HepG2 (cell line): ENCODE measurements around the gene CEBPE. TPM values are rescaled to one million over a fixed set of nuclear protein-coding genes. Genes with fewer than 3 reads are reported as not detected.

ENCODE experiments used
- ATAC-seq: fragments of 200-7000 bp; cut with Tn5 transposase; 3 replicates; pipeline ENCODE4 v1.9.1; 2020; ENCODE audit warnings: mild to moderate bottlenecking, moderate library complexity
- BruUV-seq: library from RNA; stranded (reverse); fragments of 400-500 nt; replicated peaks from 2 replicates; lab custom pipeline; 2021; lab: Mats Ljungman, UMichigan
- CTCF ChIA-PET: fragments of 300-600 bp; formaldehyde crosslinking; extraction: SDS; loops from one replicate; lab custom pipeline; 2021; ENCODE audit warnings: low total read pairs, inconsistent platforms, low intra/inter-chr PET ratio; lab: Yijun Ruan, JAX
- POLR2A ChIA-PET: fragments of 350-600 bp; sonication (Branson Sonifier 250); formaldehyde crosslinking; loops from one replicate; lab custom pipeline; 2020; ENCODE audit warnings: antibody characterized with exemption, inconsistent platforms; lab: Yijun Ruan, JAX
- DNase-seq: peaks from one replicate; pipeline ENCODE4 v3.0.0-alpha.2; 2015; ENCODE audit warnings: low spot score
- FAIRE-seq: peaks from 3 replicates; lab custom pipeline; 2011; peaks lifted over from hg19 to GRCh38; lab: Jason Lieb, UNC
- H2AFZ ChIP-seq: one replicate; pipeline ENCODE4 v1.6.1; 2011; ENCODE audit warnings: low read length, inconsistent platforms
- H3K27ac ChIP-seq: fragments of 300-600 bp; 3 replicates; pipeline ENCODE4 v1.8.0; 2011; ENCODE audit warnings: mixed run types, mild to moderate bottlenecking, mixed read lengths, low read length, inconsistent platforms; ENCODE audit not compliant: insufficient read depth; ENCODE audit errors: extremely low read length
- H3K27me3 ChIP-seq, 2 experiments: fragments of 200-600 bp in 1 of 2; 2 replicates in 1 of 2; 3 replicates in 1 of 2; pipeline versions ENCODE4 v1.6.0 to v1.8.0; 2011; ENCODE audit warnings: low read length in 2 of 2, mild to moderate bottlenecking in 2 of 2, moderate library complexity in 2 of 2, inconsistent platforms in 1 of 2; ENCODE audit not compliant: insufficient read depth in 2 of 2, control insufficient read depth in 1 of 2
- H3K36me3 ChIP-seq, 2 experiments: fragments of 200-600 bp in 1 of 2; replicated peaks in 1 of 2; 2 replicates in 1 of 2; 3 replicates in 1 of 2; pipeline versions ENCODE4 v1.5.1 to v1.8.0; 2011; ENCODE audit warnings: low read length in 2 of 2, inconsistent platforms in 1 of 2; ENCODE audit not compliant: insufficient read depth in 2 of 2, control insufficient read depth in 1 of 2
- H3K4me1 ChIP-seq: 2 replicates; pipeline ENCODE4 v1.5.1; 2012; ENCODE audit warnings: low read length, inconsistent platforms; ENCODE audit not compliant: insufficient read depth
- H3K4me2 ChIP-seq: 2 replicates; pipeline ENCODE4 v1.6.0; 2011; ENCODE audit warnings: low read depth, low read length, inconsistent platforms
- H3K4me3 ChIP-seq, 3 experiments: fragments of 200-600 bp in 1 of 3; sonication (generic), shearing (Covaris generic) in 1 of 3; replicated peaks in 1 of 3; 2 replicates each; pipeline ENCODE4 v1.5.1; 2011 to 2016; ENCODE audit warnings: low read length in 3 of 3, inconsistent platforms in 2 of 3, low read depth in 2 of 3, mild to moderate bottlenecking in 2 of 3, control low read depth in 1 of 3, mixed read lengths in 1 of 3; ENCODE audit not compliant: insufficient read depth in 1 of 3
- H3K79me2 ChIP-seq: one replicate; pipeline ENCODE4 v1.6.1; 2011; ENCODE audit warnings: low read length, inconsistent platforms; ENCODE audit not compliant: insufficient read depth
- H3K9ac ChIP-seq: 2 replicates; pipeline ENCODE4 v1.6.0; 2011; ENCODE audit warnings: mild to moderate bottlenecking, low read depth, low read length, inconsistent platforms; ENCODE audit not compliant: insufficient read depth
- H3K9me3 ChIP-seq: 2 replicates; pipeline ENCODE4 v1.5.1; 2012; ENCODE audit warnings: mild to moderate bottlenecking, low read length
- H4K20me1 ChIP-seq: 2 replicates; pipeline ENCODE4 v1.6.0; 2011; ENCODE audit warnings: inconsistent platforms, mild to moderate bottlenecking, low read length, moderate library complexity; ENCODE audit not compliant: insufficient read depth
- E2F1 ChIP-seq: sonication (generic); formaldehyde crosslinking; IDR thresholded peaks from 2 replicates; pipeline ENCODE4 v1.5.0; 2020; ENCODE audit warnings: missing genetic modification reagents
- GTF3A ChIP-seq: sonication (generic); formaldehyde crosslinking; conservative IDR thresholded peaks from 2 replicates; pipeline ENCODE4 v1.4.0; 2020; ENCODE audit warnings: mild to moderate bottlenecking, missing genetic modification reagents
- HDAC1 ChIP-seq: sonication (generic); formaldehyde crosslinking; IDR thresholded peaks from 2 replicates; pipeline ENCODE4 v1.5.1; 2020; ENCODE audit warnings: mild to moderate bottlenecking, missing genetic modification reagents
- HMG20B ChIP-seq: conservative IDR thresholded peaks from 2 replicates; pipeline ENCODE4 v1.6.1; 2016; ENCODE audit warnings: missing genetic modification reagents, missing compliant biosample characterization
- HOXA9 ChIP-seq: sonication (generic); formaldehyde crosslinking; IDR thresholded peaks from 2 replicates; pipeline ENCODE4 v1.8.1; 2022; ENCODE audit warnings: missing genetic modification reagents, mild to moderate bottlenecking, moderate library complexity, borderline replicate concordance
- MED13 ChIP-seq: sonication (generic); formaldehyde crosslinking; IDR thresholded peaks from 2 replicates; pipeline ENCODE4 v1.5.0; 2020; ENCODE audit warnings: missing genetic modification reagents
- MTF1 ChIP-seq: sonication (generic); formaldehyde crosslinking; IDR thresholded peaks from 2 replicates; pipeline ENCODE4 v1.5.0; 2020; ENCODE audit warnings: missing genetic modification reagents
- NFRKB ChIP-seq: fragments of 450-650 bp; IDR thresholded peaks from 2 replicates; pipeline ENCODE4 v1.6.1; 2017
- PHB2 ChIP-seq: fragments of 450-650 bp; IDR thresholded peaks from 2 replicates; pipeline ENCODE4 v1.6.1; 2018; ENCODE audit not compliant: partially characterized antibody
- SIX4 ChIP-seq: sonication (generic); formaldehyde crosslinking; IDR thresholded peaks from 2 replicates; pipeline ENCODE4 v1.4.0; 2020; ENCODE audit warnings: missing genetic modification reagents
- SOX5 ChIP-seq: IDR thresholded peaks from 2 replicates; pipeline ENCODE4 v1.6.1; 2016; ENCODE audit warnings: borderline replicate concordance
- ZNF180 ChIP-seq: sonication (generic); formaldehyde crosslinking; IDR thresholded peaks from 2 replicates; pipeline ENCODE4 v1.4.0; 2020; ENCODE audit warnings: low read depth, missing genetic modification reagents, borderline replicate concordance
- ZNF225 ChIP-seq: sonication (generic); formaldehyde crosslinking; IDR thresholded peaks from 2 replicates; pipeline ENCODE4 v1.4.0; 2020; ENCODE audit warnings: mild to moderate bottlenecking, missing genetic modification reagents
- ZNF263 ChIP-seq: sonication (generic); formaldehyde crosslinking; IDR thresholded peaks from 2 replicates; pipeline ENCODE4 v1.4.0; 2020; ENCODE audit warnings: missing genetic modification reagents
- ZNF557 ChIP-seq: sonication (generic); formaldehyde crosslinking; IDR thresholded peaks from 2 replicates; pipeline ENCODE4 v1.4.0; 2020; ENCODE audit warnings: missing genetic modification reagents
- ZNF616 ChIP-seq: sonication (generic); formaldehyde crosslinking; IDR thresholded peaks from 2 replicates; pipeline ENCODE4 v1.5.0; 2020; ENCODE audit warnings: low read depth, mild to moderate bottlenecking, missing genetic modification reagents
- WGBS: methylation state at CpG from one replicate; pipeline ENCODE4 v1.1.6; 2017; ENCODE audit warnings: low lambda C conversion rate; 5-methylcytosine and 5-hydroxymethylcytosine counted together
- in situ Hi-C: cut with HindIII; loops from 2 replicates; pipeline ENCODE4 v1.10.0; 2017; ENCODE audit warnings: low pct_unique_long_range_greater_than_20kb; ENCODE audit not compliant: extremely low pct_ligation_motif_present
- intact Hi-C: fragments of 100-400 bp; cut with micrococcal nuclease; formaldehyde crosslinking; loops from one replicate; pipeline ENCODE4 v1.10.0; 2022; ENCODE audit not compliant: unreplicated experiment
- polyA plus RNA-seq, 8 experiments: library from polyadenylated mRNA; depleted of rRNA in 3 of 8; stranded (reverse) in 7 of 8; unstranded in 1 of 8; fragments of >200 nt; fragmentation: Illumina TruSeq in 4 of 8; extraction: Trizol in 4 of 8; gene quantifications; 2 replicates each; pipeline versions ENCODE4 v1.2.1 to v1.2.3, GENCODE V29; 2011 to 2016; ENCODE audit warnings: low read depth in 4 of 8, missing spikeins in 1 of 8, mixed read lengths in 1 of 8; ENCODE audit not compliant: insufficient read depth in 1 of 8
- total RNA-seq, 5 experiments: library from RNA; depleted of rRNA; stranded (reverse); fragments of >200 nt; fragmentation: Illumina TruSeq; extraction: Trizol; gene quantifications; 2 replicates each; pipeline ENCODE4 v1.2.3, GENCODE V29; 2016; ENCODE audit warnings: low read depth in 1 of 5
- TF ChIP-seq, protein P1 (sequence below): sonication (generic); formaldehyde crosslinking; IDR thresholded peaks from 2 replicates; pipeline ENCODE4 v1.4.0; 2020; ENCODE audit warnings: missing genetic modification reagents
- TF ChIP-seq, protein P2 (sequence below): IDR thresholded peaks from 2 replicates; pipeline ENCODE4 v1.6.1; 2016; ENCODE audit warnings: missing compliant biosample characterization, missing genetic modification reagents, borderline replicate concordance

The CEBPE gene
- total and polyA plus RNA-seq, 2 of the 13 experiments (the other 11 are each of a cell fraction or from before 2014, with no cell fraction given): 0.09 to 0.11 TPM

DNA sequence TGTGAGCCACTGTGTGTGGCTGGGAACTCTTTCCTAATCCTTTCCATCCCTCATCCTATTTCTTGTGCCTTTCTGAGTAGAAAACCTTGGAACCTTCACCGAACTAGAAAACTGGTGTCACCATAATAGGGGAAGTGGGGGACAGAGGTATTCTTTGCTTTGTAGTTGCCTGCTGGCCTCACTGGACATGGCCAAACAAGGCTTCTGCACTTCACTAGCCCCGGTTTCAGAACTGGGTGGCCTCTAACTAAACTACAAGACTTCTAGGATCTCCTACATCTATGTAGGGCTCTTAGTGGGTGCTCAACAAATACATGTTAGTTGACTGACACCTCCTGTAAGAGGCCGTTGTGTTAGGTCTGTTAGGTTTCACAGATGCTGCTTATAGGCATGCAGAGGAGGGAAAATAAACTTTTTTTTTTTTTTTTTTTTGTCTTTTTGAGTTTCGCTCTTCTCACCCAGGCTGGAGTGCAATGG, 13.7 kb downstream of the CEBPE start (continued):
- TF ChIP-seq MED13 (CRISPR knock-in tag) (no peak), HMG20B (CRISPR knock-in tag) (0 out of 2 replicates have a peak, but pooled peaks have one; percentile 7), PHB2 (no peak), GTF3A (CRISPR knock-in tag) (no peak)
- TF ChIP-seq, protein P1, sequence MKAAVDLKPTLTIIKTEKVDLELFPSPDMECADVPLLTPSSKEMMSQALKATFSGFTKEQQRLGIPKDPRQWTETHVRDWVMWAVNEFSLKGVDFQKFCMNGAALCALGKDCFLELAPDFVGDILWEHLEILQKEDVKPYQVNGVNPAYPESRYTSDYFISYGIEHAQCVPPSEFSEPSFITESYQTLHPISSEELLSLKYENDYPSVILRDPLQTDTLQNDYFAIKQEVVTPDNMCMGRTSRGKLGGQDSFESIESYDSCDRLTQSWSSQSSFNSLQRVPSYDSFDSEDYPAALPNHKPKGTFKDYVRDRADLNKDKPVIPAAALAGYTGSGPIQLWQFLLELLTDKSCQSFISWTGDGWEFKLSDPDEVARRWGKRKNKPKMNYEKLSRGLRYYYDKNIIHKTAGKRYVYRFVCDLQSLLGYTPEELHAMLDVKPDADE (CRISPR knock-in tag): no peak

DNA sequence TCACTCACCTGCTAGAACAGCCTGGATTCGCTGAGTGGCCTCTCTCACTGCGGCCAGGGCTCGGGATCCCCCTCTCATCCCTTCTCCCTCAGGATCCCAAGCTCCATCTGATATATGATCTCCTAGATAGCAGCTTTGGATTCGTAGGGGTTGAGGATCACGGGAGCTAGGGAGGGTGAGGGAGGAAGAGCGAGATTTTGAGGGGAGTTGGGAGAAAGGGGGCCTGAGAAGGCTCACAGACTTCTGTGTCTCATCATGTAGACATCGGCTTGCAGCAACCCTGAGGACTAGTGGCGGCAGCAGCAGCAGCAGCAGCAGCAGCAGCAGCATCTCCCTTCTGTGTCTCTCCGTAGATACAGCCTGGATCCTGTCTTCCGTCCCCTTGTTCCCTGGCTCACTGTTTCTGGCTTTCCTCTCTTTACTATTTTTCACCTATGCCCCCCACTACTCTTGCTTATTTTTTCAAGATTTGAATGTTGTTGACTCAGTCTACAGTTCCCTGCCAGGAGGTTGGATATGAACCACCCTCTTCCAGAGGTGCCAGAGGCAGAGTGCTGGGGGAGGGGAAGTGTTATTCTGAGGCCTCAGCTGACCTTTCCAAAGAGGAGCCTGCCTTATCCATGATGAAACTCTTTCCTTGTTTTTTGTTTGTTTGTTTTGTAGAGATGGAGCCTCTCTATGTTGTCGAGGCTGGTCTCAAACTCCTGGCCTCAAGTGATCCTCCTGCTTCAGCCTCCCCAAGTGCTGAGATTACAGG, 14.3 kb downstream of the CEBPE start, which contains the start of gene CIROP:
CIROP (minus strand) TSS at position 399 of the 757 bp plus-strand sequence; CDS start at position 330, 69 bp downstream.
- FAIRE-seq (no peak), ATAC-seq (peak; percentile 73), DNase-seq (no peak)
- no peaks in the 10 kb centered on the region for H3K36me3 ChIP-seq
- H3K9me3 ChIP-seq: no peaks in the 10 kb centered on the region
- in situ Hi-C loops: loop anchor here (5.0 kb wide), 1 partner anchor 37 kb away; no protein-coding TSS in a partner anchor
- POLR2A ChIA-PET: interaction anchor here (4.5 kb wide), 1 partner anchor 10 kb away, joined by 52 read pairs; the partner anchor contains the start of genes ACIN1 and C14orf119
- no peaks in the 10 kb centered on the region for H4K20me1 ChIP-seq
- WGBS: 7% methylated on average over 11 of the region's 11 CpGs
- CTCF ChIA-PET: no interaction called here
- no peaks in the 10 kb centered on the region for H3K79me2 ChIP-seq
- peaks cover 8 to 49% of the 10 kb centered on the region in 2 experiments for H3K27me3 ChIP-seq
- H3K27ac ChIP-seq: no peak within 1 kb of the TSS
- peak within 1 kb of the TSS; percentile 70 for H3K4me2 ChIP-seq
- peak within 1 kb of the TSS; percentile 19; the same call in 1 of the 2 replicates for H3K9ac ChIP-seq
- peak within 1 kb of the TSS; percentile 39 for H2AFZ ChIP-seq
- peaks cover 40% of the 10 kb centered on the region for H3K4me1 ChIP-seq
- intact Hi-C loops: no loop called here
- peak within 1 kb of the TSS in 2 of 3 experiments; percentile 15 to 44; a peak in 4 of 6 replicates for H3K4me3 ChIP-seq
- BruUV-seq: no TSS peak
- TF ChIP-seq SIX4 (CRISPR knock-in tag): no peak
- no peak for TF ChIP-seq MTF1 (CRISPR knock-in tag)
- TF ChIP-seq, protein P2, sequence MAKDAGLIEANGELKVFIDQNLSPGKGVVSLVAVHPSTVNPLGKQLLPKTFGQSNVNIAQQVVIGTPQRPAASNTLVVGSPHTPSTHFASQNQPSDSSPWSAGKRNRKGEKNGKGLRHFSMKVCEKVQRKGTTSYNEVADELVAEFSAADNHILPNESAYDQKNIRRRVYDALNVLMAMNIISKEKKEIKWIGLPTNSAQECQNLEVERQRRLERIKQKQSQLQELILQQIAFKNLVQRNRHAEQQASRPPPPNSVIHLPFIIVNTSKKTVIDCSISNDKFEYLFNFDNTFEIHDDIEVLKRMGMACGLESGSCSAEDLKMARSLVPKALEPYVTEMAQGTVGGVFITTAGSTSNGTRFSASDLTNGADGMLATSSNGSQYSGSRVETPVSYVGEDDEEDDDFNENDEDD (CRISPR knock-in tag): no peak
- no peak for TF ChIP-seq ZNF225 (CRISPR knock-in tag)
- TF ChIP-seq SOX5: no peak
- TF ChIP-seq E2F1 (CRISPR knock-in tag): no peak
- no peak for TF ChIP-seq ZNF180 (CRISPR knock-in tag)
- TF ChIP-seq HOXA9 (CRISPR knock-in tag): no peak
- TF ChIP-seq NFRKB: no peak
- no peak for TF ChIP-seq ZNF263 (CRISPR knock-in tag)
- no peak for TF ChIP-seq ZNF616 (CRISPR knock-in tag)
- 0 out of 2 replicates have a peak, but pooled peaks have one; percentile 40 for TF ChIP-seq ZNF557 (CRISPR knock-in tag)
- TF ChIP-seq HDAC1 (CRISPR knock-in tag): no peak
